Embryonic facial prominence (tissue), 1 donor: ENCODE results near the gene XYLT1.
A peak's percentile ranks its signal among the peaks of the same experiment; 100 is the strongest.
"Not testable (repeated sequence)": the region's sequence is repeated elsewhere in the genome, so short reads cannot be mapped to it uniquely, and the experiment has no call there.

Experiments
- DNase-seq: peaks from one replicate; pipeline ENCODE4 v3.0.0-alpha.2; 2016; ENCODE audit errors: extremely low spot score

Gene XYLT1

DNA sequence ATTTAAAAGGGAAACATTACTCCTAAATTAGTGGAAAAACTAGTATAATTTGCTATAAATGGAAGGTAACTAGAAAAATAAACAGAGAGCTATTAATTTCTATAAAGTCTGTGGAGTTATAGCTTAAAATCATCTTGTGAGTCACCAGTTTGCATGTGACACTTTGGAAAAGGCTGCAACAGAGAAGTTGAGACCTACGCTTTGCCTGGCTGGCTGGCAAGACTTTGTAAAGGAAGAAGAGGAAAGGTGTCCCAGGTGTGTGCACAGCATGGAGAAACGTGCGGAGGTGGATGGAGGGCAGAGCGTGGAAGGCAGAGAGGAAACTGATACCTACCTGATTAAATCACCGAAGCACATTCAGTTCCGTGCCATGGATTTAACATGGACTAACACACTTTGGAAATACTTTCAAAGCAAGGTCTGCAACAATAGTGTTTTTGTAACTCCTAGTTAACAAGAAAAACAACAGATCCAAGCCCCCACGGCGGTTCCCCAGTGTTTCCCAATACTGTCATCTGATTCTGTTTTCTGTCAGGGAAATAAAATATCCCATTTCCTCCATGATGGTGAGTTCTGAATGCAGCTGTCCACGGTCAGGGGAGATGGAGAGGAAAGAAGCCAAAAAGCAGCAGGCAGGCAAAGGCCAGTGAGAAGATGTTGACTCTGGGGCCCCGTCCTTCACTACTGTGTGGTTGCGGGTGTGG, 134.8 kb downstream of the XYLT1 start:
- no peak for DNase-seq

DNA sequence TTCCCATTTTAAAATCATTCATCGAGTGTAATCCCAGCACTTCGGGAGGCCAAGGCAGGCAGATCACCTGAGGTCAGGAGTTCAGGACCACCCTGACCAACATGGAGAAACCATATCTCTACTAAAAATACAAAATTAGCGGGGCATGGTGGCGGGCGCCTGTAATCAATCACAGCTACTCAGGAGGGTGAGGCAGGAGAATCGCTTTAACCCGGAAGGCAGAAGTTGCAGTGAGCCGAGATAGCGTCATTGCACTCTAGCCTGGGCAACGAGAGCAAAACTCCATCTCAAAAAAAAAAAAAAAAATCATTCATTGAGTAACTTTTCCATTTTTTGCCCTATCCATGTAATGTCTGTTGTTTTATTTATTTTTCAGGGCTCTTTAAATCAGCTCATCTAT, 135.4 kb downstream of the XYLT1 start:
- DNase-seq: not testable (repeated sequence)

GRCh38 chr16:17334096-17334495, 136.7 kb downstream of the XYLT1 start:
- DNase-seq: no peak

- DNase-seq: no peak
These were observed 137.5 kb downstream of the XYLT1 start for GRCh38 chr16:17333229-17333628.

- no peak for DNase-seq
These were observed 138.8 kb downstream of the XYLT1 start for GRCh38 chr16:17331991-17332390.

DNA sequence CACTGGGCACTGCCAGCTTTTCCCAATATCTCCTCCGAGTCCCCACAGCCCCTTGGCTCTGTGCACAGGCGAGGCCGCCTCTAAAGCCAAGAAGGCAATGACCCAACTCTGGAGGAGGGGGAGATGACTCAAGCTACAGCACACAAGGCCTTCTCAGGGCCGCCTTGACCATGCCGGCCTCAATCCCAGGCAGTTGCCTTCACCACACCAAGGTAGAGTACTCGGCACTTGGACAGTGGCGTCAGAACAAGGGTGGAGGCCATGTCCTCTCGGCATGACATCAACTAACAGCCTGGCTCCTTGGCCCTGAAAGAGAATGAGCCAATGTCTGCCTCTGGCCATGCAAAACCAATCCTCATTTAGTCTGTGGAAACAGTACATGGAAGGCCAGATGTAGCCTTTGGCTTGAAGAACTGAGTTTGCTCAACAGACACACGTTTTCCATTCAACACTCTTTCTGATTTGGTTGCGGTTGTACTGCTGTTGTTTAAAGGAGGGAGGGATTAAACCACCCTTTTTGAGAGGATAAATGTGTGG, 139.6 kb downstream of the XYLT1 start:
- no peak for DNase-seq

GRCh38 chr16:17330044-17330443, 140.7 kb downstream of the XYLT1 start:
- DNase-seq: no peak

DNA sequence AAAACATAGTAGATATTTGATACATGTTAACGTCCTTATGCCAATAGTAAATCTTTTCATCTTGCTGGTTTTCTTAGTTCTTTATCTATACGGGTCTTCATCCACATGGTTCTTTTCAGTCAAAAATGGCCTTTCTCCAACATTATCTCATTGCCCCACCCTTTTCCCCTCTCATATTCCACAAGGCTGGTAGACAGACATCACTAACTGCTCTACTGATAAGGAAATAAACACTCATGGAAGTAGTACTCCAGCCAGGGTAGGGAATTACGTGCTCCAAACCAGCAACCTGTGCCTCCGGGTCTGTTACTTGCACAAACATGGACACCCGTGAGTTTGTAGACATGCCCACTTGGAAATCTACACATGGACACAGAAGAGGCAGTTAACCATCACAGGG, 141.4 kb downstream of the XYLT1 start:
- no peak for DNase-seq

GRCh38 chr16:17328932-17329331, 141.8 kb downstream of the XYLT1 start:
- peak; percentile 61 for DNase-seq

GRCh38 chr16:17327664-17328335, 143.0 kb downstream of the XYLT1 start:
- no peak for DNase-seq

DNA sequence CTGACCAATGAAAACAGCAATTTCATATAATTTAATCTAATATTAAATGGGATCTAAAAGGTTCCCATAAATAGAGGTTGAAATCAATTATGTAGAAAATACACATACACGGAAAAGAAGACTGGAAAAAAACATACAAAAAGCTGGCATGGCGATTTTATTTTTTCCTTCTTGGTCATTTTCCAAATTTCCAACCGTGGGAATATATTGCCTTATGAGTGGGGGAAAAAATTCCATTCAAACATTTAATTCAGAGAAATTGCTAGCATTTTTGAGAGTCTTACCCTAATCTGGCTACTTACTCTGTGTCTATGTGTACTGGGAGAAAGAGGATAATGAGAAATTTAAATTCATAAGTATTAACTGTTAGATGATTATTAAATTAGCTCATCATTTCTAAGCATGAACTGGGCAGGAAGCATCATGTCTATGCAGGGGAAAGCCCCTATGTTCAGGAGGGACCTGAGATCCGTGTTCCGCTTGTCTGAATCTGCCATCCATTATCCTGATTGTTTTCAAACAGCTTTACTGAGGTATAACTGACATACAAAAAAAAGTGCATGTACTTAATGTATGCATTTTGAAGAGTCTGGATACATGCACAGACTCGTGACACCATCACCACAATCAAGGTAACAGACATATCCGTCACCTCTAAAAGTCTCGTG, 145.2 kb downstream of the XYLT1 start:
- no peak for DNase-seq

DNA sequence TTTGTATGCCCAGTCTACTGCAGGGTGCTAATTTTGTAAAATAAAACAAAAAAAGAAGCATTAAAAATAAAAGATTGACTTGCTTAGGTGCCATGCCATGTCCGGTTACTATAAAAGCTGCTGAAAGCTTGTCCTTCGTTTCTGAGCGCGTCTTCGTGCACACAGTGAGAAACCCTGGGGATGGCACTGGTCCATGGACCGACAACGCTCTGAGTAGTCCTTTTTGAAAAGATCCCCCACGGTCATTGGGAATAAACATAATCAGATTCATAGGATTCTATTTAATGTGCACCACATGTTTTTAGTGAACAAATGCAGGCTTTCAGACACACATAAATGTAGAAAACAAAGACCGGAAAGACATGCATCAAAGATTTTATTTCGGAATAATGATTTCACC, 146.3 kb downstream of the XYLT1 start:
- no peak for DNase-seq

DNA sequence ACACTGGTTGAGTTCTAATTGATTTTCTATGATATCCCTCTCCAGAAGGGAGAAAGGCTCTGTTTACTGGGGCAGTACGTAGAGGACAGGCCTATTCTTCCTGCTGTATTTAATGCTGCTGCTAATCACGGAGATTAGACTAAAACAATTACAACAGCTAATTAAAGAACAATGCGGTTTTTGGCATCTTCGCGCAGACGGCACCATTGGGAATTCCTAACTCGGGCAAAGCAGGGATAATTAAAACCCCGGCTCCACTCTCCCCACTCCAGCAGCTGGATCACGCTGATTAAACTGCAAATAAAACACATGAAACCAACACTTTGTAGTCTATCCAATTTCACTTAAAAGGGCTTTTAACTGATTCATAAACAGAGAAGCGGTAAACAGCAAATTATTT, 147.6 kb downstream of the XYLT1 start:
- DNase-seq: no peak

- DNase-seq: no peak
These were observed 148.9 kb downstream of the XYLT1 start for GRCh38 chr16:17321824-17322223.

DNA sequence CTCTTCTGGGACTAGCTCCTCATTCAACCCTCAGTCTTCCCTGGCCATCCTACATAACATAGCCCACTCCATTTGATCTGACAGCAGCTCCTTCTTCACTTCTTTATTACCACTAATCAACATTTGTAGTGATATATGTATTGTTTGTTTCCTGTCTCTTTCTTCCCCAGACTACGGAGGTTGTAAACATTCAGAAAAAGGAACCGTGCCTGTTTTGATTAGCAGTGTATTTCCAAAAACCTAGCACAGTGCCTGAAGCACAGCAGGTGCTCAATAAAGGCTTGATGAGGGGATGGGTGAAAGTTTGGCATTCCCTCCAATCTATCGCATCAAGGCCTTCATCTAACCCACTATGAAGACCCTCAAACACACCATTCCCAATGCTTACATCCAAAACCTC, 150.8 kb downstream of the XYLT1 start:
- DNase-seq: no peak

GRCh38 chr16:17318238-17318637, 152.5 kb downstream of the XYLT1 start:
- DNase-seq: no peak

GRCh38 chr16:17316005-17316404, 154.8 kb downstream of the XYLT1 start:
- DNase-seq: no peak

- no peak for DNase-seq
These were observed 156.8 kb downstream of the XYLT1 start for GRCh38 chr16:17313793-17314547.

GRCh38 chr16:17313085-17313611, 157.6 kb downstream of the XYLT1 start:
- DNase-seq: no peak

DNA sequence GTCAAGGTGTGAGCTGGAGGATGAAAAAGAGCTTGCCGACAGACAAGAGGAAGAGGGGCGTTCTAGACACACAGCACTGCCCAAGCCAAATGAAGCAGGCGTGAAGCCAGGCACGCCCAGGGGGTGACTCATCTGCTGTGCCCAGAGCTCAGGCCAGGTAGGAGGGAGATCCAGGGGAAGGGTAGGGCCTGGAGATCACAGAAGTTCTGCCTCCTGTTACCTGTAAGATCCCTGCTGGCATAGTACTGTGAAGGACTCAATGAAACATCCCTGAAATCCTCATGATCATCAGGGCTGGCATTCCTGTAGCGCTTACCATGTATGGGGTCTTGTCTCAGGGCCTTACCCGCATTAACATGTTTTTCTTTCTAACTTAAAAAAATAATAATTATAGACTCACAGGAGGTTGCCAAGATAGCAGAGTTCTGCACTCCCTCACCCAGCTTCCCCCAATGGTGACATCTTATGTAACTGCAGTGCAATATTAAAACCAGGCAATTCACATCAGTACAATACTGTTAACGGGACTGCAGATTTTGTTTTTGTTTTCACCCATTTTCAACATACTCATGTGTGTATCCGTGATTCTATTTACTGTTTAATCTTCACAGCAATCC, 158.6 kb downstream of the XYLT1 start:
- DNase-seq: no peak

DNA sequence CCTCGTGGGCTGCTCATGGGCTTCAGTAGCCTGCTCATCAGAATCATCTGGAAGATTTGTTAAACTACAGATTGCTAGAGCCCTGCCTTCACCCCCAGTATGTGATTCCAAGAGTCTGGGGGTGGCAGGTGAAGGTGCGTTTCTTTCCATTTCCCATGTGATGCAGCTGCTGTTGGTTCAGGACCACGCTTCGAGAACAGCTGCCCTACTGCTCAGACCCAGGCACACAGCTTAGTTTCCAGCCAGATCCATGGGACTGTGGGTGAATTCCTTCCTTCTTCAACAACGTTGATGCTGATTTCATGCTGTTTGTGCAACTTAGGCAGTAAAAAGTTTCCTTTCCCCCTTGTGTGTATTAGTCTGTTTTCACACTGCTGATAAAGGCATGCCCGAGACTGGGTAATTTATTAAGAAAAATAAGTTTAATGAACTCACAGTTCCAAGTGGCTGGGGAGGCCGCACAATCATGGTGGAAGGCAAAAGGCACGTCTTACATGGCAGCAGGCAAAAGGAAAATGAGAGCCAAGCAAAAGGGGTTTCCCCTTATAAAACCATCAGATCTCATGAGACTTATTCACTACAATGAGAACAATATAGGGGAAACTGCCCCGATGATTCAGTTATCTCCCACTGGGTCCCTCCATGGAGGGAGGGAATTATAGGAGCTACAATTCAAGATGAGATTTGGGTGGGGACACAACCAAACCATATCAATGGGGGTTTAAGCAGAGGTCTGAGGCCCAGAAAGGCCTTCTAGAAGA, 159.2 kb downstream of the XYLT1 start:
- DNase-seq: no peak
